ENCODE measurements around the gene TENT5C. TPM values are rescaled to one million over a fixed set of nuclear protein-coding genes. Genes with fewer than 3 reads are reported as not detected.

Gene TENT5C
- total and polyA plus RNA-seq, 2 of the 8 experiments (the other 6 are each of a cell fraction or from before 2014, with no cell fraction given), result 0.38 to 0.99 TPM

GRCh38 chr1:117579221-117579906 lies 26.5 kb upstream of the TENT5C start (continued):
- TF ChIP-seq CHD7 (IDR thresholded peaks at IDR 0.05; ENCODE audit: insufficient replicate concordance, low read length) (no peak), RFX5 (IDR thresholded peaks at IDR 0.05; ENCODE audit: borderline replicate concordance, low read depth, low read length) (no peak), CREB1 (IDR thresholded peaks at IDR 0.05) (no peak), TBP (IDR thresholded peaks at IDR 0.05; ENCODE audit: low read depth, low read length) (no peak), SUZ12 (IDR thresholded peaks at IDR 0.05; ENCODE audit: low read length) (no peak), SAP30 (IDR thresholded peaks at IDR 0.05; ENCODE audit: insufficient read depth, insufficient replicate concordance, low read length) (no peak), CBX8 (IDR thresholded peaks at IDR 0.05; ENCODE audit: borderline replicate concordance, low read depth, low read length) (no peak), MAX (IDR thresholded peaks at IDR 0.05) (no peak), JUN (IDR thresholded peaks at IDR 0.05; ENCODE audit: low read depth, low read length) (no peak)
